Measurements from ENCODE around the gene DNAJB6. TPM values are rescaled to one million over a fixed set of nuclear protein-coding genes. Genes with fewer than 3 reads are reported as not detected.

The DNAJB6 gene
- total RNA-seq, 1 experiment from 2014 or later = 82.5 TPM

DNA sequence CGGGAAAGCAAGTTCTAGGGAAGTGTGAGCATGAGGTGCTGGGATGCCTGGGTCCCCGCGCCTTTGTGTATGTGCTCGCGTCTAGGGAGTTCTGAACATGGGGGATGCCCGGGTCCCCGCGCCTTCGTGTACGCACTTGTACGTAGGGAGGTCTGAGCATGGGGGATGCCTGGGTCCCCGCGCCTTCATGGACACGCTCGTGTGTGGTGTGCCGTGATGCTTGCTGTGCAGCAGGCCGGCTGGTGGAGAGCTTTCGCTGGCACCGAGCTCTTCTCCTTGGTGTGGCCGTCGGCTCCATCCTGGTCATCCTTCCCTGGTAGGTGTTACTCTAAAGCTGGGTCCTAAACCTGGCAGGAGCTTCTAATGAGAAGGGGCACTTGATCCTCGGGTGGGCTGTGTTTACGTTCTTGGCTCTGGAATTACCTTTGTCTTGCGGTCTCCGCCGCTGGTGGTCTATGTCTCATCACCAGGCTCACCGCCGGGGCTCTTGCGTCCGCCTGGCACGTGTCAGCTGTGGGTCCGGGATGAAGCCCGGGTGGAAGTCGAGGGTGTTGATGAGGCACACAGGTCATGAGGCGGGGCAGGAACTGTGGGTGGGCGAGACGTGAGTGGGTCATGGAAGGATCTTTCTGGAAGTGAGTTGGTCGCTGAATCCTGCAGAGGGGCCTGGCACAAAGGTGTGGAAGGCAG lies 63.5 kb downstream of the DNAJB6 start:
- Histone ChIP-seq H3K4me1 (ENCODE audit: control insufficient read depth in 1 of 2, insufficient read depth in 2 of 2, low read length in 2 of 2) (no peaks in the 10 kb centered on the region), H4K20me1 (ENCODE audit: insufficient read depth) (no peaks in the 10 kb centered on the region; the same call in 1 of the 2 replicates), H3K9me3 (ENCODE audit: control insufficient read depth in 1 of 2, insufficient read depth in 1 of 2, low read depth in 1 of 2, low read length in 2 of 2) (no peaks in the 10 kb centered on the region), H3K4me2 (ENCODE audit: low read length) (no peak overlapping the region), H3K36me3 (ENCODE audit: control insufficient read depth in 1 of 2, insufficient read depth in 2 of 2, low read length in 2 of 2) (no peaks in the 10 kb centered on the region), H2AFZ (ENCODE audit: low read depth, low read length, poor library complexity, severe bottlenecking) (no peak overlapping the region), H3K79me2 (ENCODE audit: insufficient read depth, low read length) (peaks cover 9% of the 10 kb centered on the region; the same call in 1 of the 2 replicates), H3K4me3 (replicated peaks in 1 of 2; ENCODE audit: low read depth in 1 of 2, low read length in 2 of 2) (no peak overlapping the region), H3K9ac (ENCODE audit: low read length) (no peak overlapping the region), H3K9me2 (ENCODE audit: insufficient read depth) (no peaks in the 10 kb centered on the region), H3K27me3 (ENCODE audit: insufficient read depth, low read length) (no peaks in the 10 kb centered on the region), H3K27ac (ENCODE audit: low read depth, low read length) (no peak overlapping the region)
- POLR2A ChIA-PET = no interaction called here
- ATAC-seq (no peak), DNase-seq (ENCODE audit: low read depth, low spot score) (no peak)
- intact Hi-C loops (cut with micrococcal nuclease) = no loop called here
- BruUV-seq (replicated peaks) = no TSS peak
- RAD21 ChIA-PET (ENCODE audit: low non-redundant PET in 1 of 2, low total read pairs in 2 of 2, uncharacterized antibody in 2 of 2, unreplicated experiment in 2 of 2) = interaction anchor here in 1 of 2 experiments (0.6 kb wide), 1 partner anchor 398 kb away, joined by 3 read pairs; no protein-coding TSS in a partner anchor
- CTCF ChIA-PET = no interaction called here
- TF ChIP-seq, protein P1, sequence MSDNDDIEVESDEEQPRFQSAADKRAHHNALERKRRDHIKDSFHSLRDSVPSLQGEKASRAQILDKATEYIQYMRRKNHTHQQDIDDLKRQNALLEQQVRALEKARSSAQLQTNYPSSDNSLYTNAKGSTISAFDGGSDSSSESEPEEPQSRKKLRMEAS (IDR thresholded peaks at IDR 0.05) = no peak
- TF ChIP-seq EZH2phosphoT487 (IDR thresholded peaks at IDR 0.05; ENCODE audit: borderline replicate concordance) = no peak
- TF ChIP-seq REST (IDR thresholded peaks at IDR 0.05; ENCODE audit: low read depth) = no peak
- no peak for TF ChIP-seq EZH2 (IDR thresholded peaks at IDR 0.05)
